Uterus (tissue), 2 donors: ENCODE data around the gene KCNQ1OT1.

ENCODE experiments used
- POLR2A ChIP-seq, 2 donors: fragments of 450-650 bp; IDR thresholded peaks; one replicate each; pipeline ENCODE4 v1.6.1; 2016; ENCODE audit warnings: antibody characterized with exemption in 2 of 2, mild to moderate bottlenecking in 1 of 2, moderate library complexity in 1 of 2
- TF ChIP-seq, protein P1 (sequence below), 4 experiments: fragments of 200-600 bp in 2 of 4; fragments of 450-650 bp in 2 of 4; sonication (generic) in 2 of 4; IDR thresholded peaks; one replicate each; pipeline ENCODE4 v1.5.1; 2016 to 2019; ENCODE audit warnings: antibody characterized with exemption in 4 of 4, mild to moderate bottlenecking in 2 of 4, moderate library complexity in 1 of 4

DNA sequence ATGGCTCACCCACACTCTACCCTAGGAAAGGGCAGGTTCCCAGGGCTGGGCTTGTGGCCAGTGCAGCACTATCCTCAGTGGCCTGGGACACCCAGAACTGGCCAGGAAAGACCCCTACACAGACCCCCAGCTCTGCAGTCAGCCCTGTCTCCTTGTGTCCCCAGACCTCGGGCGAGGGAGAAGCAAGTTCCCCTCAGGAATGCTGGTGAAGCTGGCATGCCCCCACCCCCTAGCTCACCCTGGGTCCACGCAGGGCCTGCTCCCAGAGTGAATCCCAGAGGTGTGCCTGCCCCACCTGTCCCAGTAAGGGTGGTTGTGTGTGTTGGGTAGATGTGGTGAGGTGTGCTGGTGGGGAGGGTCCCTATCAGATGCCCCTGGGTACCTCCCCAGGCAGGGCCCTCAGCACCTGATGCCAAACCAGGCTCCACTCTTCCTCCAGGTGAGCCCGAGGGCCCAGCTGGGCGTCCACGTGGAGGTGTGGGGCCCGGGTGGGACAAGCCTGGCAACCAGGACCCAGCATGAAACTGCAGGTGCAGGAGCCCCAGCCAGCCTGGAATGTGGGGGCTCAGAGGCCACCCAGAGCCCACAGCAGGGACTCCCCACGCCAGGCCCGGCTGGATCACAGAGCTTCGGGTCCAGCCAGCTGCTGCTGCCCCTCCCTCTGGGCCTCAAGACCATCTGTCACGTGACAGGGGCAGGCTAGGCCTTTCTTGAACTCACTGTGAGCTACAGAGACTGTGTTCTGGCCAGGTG lies 48.4 kb upstream of the KCNQ1OT1 start:
- TF ChIP-seq POLR2A (IDR thresholded peaks at IDR 0.05), result no peak
- TF ChIP-seq, protein P1, sequence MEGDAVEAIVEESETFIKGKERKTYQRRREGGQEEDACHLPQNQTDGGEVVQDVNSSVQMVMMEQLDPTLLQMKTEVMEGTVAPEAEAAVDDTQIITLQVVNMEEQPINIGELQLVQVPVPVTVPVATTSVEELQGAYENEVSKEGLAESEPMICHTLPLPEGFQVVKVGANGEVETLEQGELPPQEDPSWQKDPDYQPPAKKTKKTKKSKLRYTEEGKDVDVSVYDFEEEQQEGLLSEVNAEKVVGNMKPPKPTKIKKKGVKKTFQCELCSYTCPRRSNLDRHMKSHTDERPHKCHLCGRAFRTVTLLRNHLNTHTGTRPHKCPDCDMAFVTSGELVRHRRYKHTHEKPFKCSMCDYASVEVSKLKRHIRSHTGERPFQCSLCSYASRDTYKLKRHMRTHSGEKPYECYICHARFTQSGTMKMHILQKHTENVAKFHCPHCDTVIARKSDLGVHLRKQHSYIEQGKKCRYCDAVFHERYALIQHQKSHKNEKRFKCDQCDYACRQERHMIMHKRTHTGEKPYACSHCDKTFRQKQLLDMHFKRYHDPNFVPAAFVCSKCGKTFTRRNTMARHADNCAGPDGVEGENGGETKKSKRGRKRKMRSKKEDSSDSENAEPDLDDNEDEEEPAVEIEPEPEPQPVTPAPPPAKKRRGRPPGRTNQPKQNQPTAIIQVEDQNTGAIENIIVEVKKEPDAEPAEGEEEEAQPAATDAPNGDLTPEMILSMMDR (IDR thresholded peaks at IDR 0.05), result no peak
